GM23338 (cell line): Measurements from ENCODE around the gene C8A. TPM values are rescaled to one million over a fixed set of nuclear protein-coding genes. Genes with fewer than 3 reads are reported as not detected.

Experiments used
- ATAC-seq: fragments of 200-7000 bp; cut with Tn5 transposase; 3 replicates; pipeline ENCODE4 v1.9.1; 2020
- DNase-seq: peaks from one replicate; pipeline ENCODE4 v3.0.0-alpha.2; 2015; ENCODE audit warnings: low spot score
- H2AFZ ChIP-seq: fragments of 200-600 bp; sonication (generic); 2 replicates; pipeline ENCODE4 v1.8.0; 2016; ENCODE audit warnings: antibody characterized with exemption, mild to moderate bottlenecking, moderate library complexity
- H3F3A ChIP-seq: fragments of 200-600 bp; sonication (generic); replicated peaks from 2 replicates; pipeline ENCODE4 v1.8.0; 2017; ENCODE audit warnings: antibody characterized with exemption, mixed run types, low read depth
- H3K27ac ChIP-seq: fragments of 200-600 bp; sonication (generic); 2 replicates; pipeline ENCODE4 v1.6.1; 2016; ENCODE audit warnings: low read depth
- H3K27me3 ChIP-seq: fragments of 200-600 bp; sonication (generic); 2 replicates; pipeline ENCODE4 v1.8.0; 2016; ENCODE audit warnings: mild to moderate bottlenecking, mixed run types, moderate library complexity; ENCODE audit not compliant: insufficient read depth
- H3K36me3 ChIP-seq: fragments of 200-600 bp; sonication (generic); 2 replicates; pipeline ENCODE4 v1.8.0; 2016; ENCODE audit warnings: mild to moderate bottlenecking; ENCODE audit not compliant: insufficient read depth
- H3K4me1 ChIP-seq: fragments of 200-600 bp; sonication (generic); 2 replicates; pipeline ENCODE4 v1.8.0; 2016; ENCODE audit warnings: mild to moderate bottlenecking, moderate library complexity; ENCODE audit not compliant: insufficient read depth
- H3K4me2 ChIP-seq: fragments of 200-600 bp; sonication (generic); 2 replicates; pipeline ENCODE4 v1.7.1; 2017; ENCODE audit warnings: mixed run types
- H3K4me3 ChIP-seq: fragments of 200-600 bp; sonication (generic); 2 replicates; pipeline ENCODE4 v1.6.1; 2016; ENCODE audit warnings: mixed run types
- H3K79me2 ChIP-seq: fragments of 200-600 bp; sonication (generic); replicated peaks from 2 replicates; pipeline ENCODE4 v1.8.0; 2017; ENCODE audit warnings: mild to moderate bottlenecking; ENCODE audit not compliant: insufficient read depth
- H3K9me2 ChIP-seq: fragments of 200-600 bp; sonication (generic); 2 replicates; pipeline ENCODE4 v1.8.0; 2017; ENCODE audit not compliant: insufficient read depth
- H4K20me1 ChIP-seq: fragments of 200-600 bp; sonication (generic); replicated peaks from 2 replicates; pipeline ENCODE4 v1.8.0; 2017; ENCODE audit warnings: mild to moderate bottlenecking; ENCODE audit not compliant: insufficient read depth
- H3K27ac Mint-ChIP-seq: 2 replicates; pipeline ENCODE4 v1.8.0; 2020; ENCODE audit warnings: inconsistent platforms, mild to moderate bottlenecking, moderate library complexity, mixed read lengths
- H3K27me3 Mint-ChIP-seq: 3 replicates; pipeline ENCODE4 v1.8.0; 2022; ENCODE audit warnings: low read depth, mild to moderate bottlenecking, moderate library complexity, mixed read lengths, inconsistent platforms; ENCODE audit not compliant: insufficient read depth, poor library complexity
- H3K36me3 Mint-ChIP-seq: 3 replicates; pipeline ENCODE4 v1.8.0; 2021; ENCODE audit warnings: low read depth, mild to moderate bottlenecking, inconsistent platforms, moderate library complexity, mixed read lengths
- H3K4me1 Mint-ChIP-seq: 3 replicates; pipeline ENCODE4 v1.8.0; 2020; ENCODE audit warnings: mild to moderate bottlenecking, inconsistent platforms, mixed read lengths
- H3K4me3 Mint-ChIP-seq: 3 replicates; pipeline ENCODE4 v1.8.0; 2021; ENCODE audit warnings: moderate library complexity, mild to moderate bottlenecking, inconsistent platforms, mixed read lengths
- H3K9me3 Mint-ChIP-seq: 3 replicates; pipeline ENCODE4 v1.8.0; 2020; ENCODE audit warnings: moderate library complexity, mild to moderate bottlenecking, inconsistent platforms, mixed read lengths
- CREB1 ChIP-seq: fragments of 250-450 bp; sonication (Bioruptor Pico); IDR thresholded peaks from 2 replicates; pipeline ENCODE4 v1.5.0; 2020; ENCODE audit warnings: low read depth, mild to moderate bottlenecking, moderate library complexity
- CTCF ChIP-seq, 2 experiments: fragments of 200-600 bp in 1 of 2; sonication (generic) in 1 of 2; conservative IDR thresholded peaks; 2 replicates each; pipeline versions ENCODE4 v1.5.1 to v1.6.1; 2016 to 2017; ENCODE audit warnings: antibody characterized with exemption in 2 of 2, low read depth in 2 of 2, mild to moderate bottlenecking in 2 of 2, moderate library complexity in 1 of 2
- ETS1 ChIP-seq: IDR thresholded peaks from 2 replicates; pipeline ENCODE4 v1.6.1; 2016; ENCODE audit warnings: antibody characterized with exemption
- EZH2 ChIP-seq: fragments of 200-600 bp; sonication (generic); IDR thresholded peaks from one replicate; pipeline ENCODE4 v1.8.0; 2017; ENCODE audit warnings: antibody characterized with exemption, mild to moderate bottlenecking, low read depth; ENCODE audit not compliant: unreplicated experiment
- EZH2phosphoT487 ChIP-seq: fragments of 200-600 bp; sonication (generic); IDR thresholded peaks from one replicate; pipeline ENCODE4 v1.8.1; 2018; ENCODE audit warnings: antibody characterized with exemption; ENCODE audit not compliant: unreplicated experiment
- JUNB ChIP-seq: IDR thresholded peaks from one replicate; pipeline ENCODE4 v1.6.1; 2016; ENCODE audit warnings: antibody characterized with exemption; ENCODE audit not compliant: unreplicated experiment
- NANOG ChIP-seq: IDR thresholded peaks from 2 replicates; pipeline ENCODE4 v1.6.1; 2016; ENCODE audit warnings: antibody characterized with exemption, borderline replicate concordance
- POLR2AphosphoS5 ChIP-seq: IDR thresholded peaks from 2 replicates; pipeline ENCODE4 v1.6.1; 2016; ENCODE audit warnings: antibody characterized with exemption, low read depth
- REST ChIP-seq: IDR thresholded peaks from one replicate; pipeline ENCODE4 v1.6.1; 2018; ENCODE audit warnings: antibody characterized with exemption; ENCODE audit not compliant: unreplicated experiment
- STAT1 ChIP-seq: IDR thresholded peaks from one replicate; pipeline ENCODE4 v1.6.1; 2016; ENCODE audit warnings: antibody characterized with exemption; ENCODE audit not compliant: unreplicated experiment
- ZNF114 ChIP-seq: fragments of 250-450 bp; sonication (Bioruptor Pico); IDR thresholded peaks from 2 replicates; pipeline ENCODE4 v1.5.0; 2020; ENCODE audit warnings: mild to moderate bottlenecking, moderate library complexity
- ZNF331 ChIP-seq: fragments of 250-450 bp; sonication (Bioruptor Pico); IDR thresholded peaks from 2 replicates; pipeline ENCODE4 v1.5.0; 2020; ENCODE audit warnings: low read depth, mild to moderate bottlenecking, moderate library complexity
- ZNF462 ChIP-seq: fragments of 250-450 bp; sonication (Bioruptor Pico); IDR thresholded peaks from 2 replicates; pipeline ENCODE4 v1.5.0; 2020; ENCODE audit warnings: mild to moderate bottlenecking, moderate library complexity
- polyA plus RNA-seq: library from polyadenylated mRNA; unstranded; fragments of >200 nt; fragmentation: Nextera tagmentation; extraction: Ambion mirVana; gene quantifications from 2 replicates; pipeline ENCODE4 v1.2.1, GENCODE V29; 2016
- total RNA-seq: library from RNA; depleted of rRNA; stranded (reverse); fragments of >200 nt; shearing (Covaris generic); gene quantifications from 2 replicates; pipeline ENCODE4 v1.2.3, GENCODE V29; 2014

Gene C8A
- total and polyA plus RNA-seq, 2 experiments from 2014 or later, result not detected

- Histone ChIP-seq H3K4me1 (peaks cover 9% of the 10 kb centered on the region; the same call in 1 of the 2 replicates), H3K36me3 (no peaks in the 10 kb centered on the region), H3K27ac (no peak overlapping the region), H3K4me2 (no peak overlapping the region), H3F3A (no peaks in the 10 kb centered on the region), H3K27me3 (no peaks in the 10 kb centered on the region), H2AFZ (peak overlapping the region; percentile 74), H4K20me1 (no peaks in the 10 kb centered on the region), H3K4me3 (no peak overlapping the region), H3K79me2 (no peaks in the 10 kb centered on the region), H3K9me2 (peaks cover 12% of the 10 kb centered on the region; the same call in 1 of the 2 replicates)
- Mint-ChIP-seq H3K4me3 (no peak overlapping the region), H3K27me3 (no peaks in the 10 kb centered on the region), H3K9me3 (no peaks in the 10 kb centered on the region), H3K4me1 (peaks cover 19% of the 10 kb centered on the region), H3K27ac (no peak overlapping the region), H3K36me3 (no peaks in the 10 kb centered on the region; the same call in 2 of the 3 replicates)
- no peak for DNase-seq
- ATAC-seq, result peak; percentile 58
- no peak for TF ChIP-seq ZNF331 (CRISPR knock-in tag)
- TF ChIP-seq CREB1 (CRISPR knock-in tag), result no peak
- TF ChIP-seq JUNB, result no peak
- no peak for TF ChIP-seq ZNF114 (CRISPR knock-in tag)
- TF ChIP-seq ZNF462 (CRISPR knock-in tag), result no peak
- TF ChIP-seq STAT1, result no peak
- no peak for TF ChIP-seq POLR2AphosphoS5
- TF ChIP-seq ETS1, result no peak
- TF ChIP-seq REST, result no peak
- TF ChIP-seq CTCF (conservative IDR thresholded peaks at IDR 0.05; ENCODE audit: low read depth in 2 of 2), result no peak
- TF ChIP-seq EZH2, result no peak
- TF ChIP-seq EZH2phosphoT487, result no peak
- no peak for TF ChIP-seq NANOG
Measured at GRCh38 chr1:56844545-56845136, 10.0 kb upstream of the C8A start.
